Right kidney (tissue), 1 donor: ENCODE results near the gene BIN2.
A peak's percentile ranks its signal among the peaks of the same experiment; 100 is the strongest.
"Not testable (repeated sequence)": the region's sequence is repeated elsewhere in the genome, so short reads cannot be mapped to it uniquely, and the experiment has no call there.

Source experiments
- DNase-seq: peaks from one replicate; pipeline ENCODE4 v3.0.0-alpha.2; 2016

BIN2 gene

GRCh38 chr12:51307655-51308593 is 16.1 kb downstream of the BIN2 start:
- DNase-seq: no peak

GRCh38 chr12:51306507-51306906 is 17.5 kb downstream of the BIN2 start:
- DNase-seq: no peak

DNA sequence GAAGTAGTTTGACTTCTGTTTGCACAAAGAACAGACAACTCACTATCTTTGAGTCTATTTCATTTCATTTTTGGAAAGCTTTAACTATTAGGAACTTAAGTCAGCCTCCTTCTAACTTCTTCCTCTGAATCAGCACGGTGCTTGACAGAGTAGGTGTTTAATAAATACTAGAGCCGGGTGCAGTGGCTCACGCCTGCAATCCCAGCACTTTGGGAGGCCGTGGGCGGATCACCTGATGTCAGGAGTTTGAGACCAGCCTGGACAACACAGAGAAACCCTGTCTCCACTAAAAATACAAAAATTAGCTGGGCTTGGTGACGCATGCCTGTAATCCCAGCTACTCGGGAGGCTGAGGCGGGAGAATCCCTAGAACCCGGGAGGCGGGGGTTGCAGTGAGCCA is 23.2 kb downstream of the BIN2 start:
- not testable (repeated sequence) for DNase-seq

GRCh38 chr12:51295651-51296050 is 28.3 kb downstream of the BIN2 start:
- no peak for DNase-seq

DNA sequence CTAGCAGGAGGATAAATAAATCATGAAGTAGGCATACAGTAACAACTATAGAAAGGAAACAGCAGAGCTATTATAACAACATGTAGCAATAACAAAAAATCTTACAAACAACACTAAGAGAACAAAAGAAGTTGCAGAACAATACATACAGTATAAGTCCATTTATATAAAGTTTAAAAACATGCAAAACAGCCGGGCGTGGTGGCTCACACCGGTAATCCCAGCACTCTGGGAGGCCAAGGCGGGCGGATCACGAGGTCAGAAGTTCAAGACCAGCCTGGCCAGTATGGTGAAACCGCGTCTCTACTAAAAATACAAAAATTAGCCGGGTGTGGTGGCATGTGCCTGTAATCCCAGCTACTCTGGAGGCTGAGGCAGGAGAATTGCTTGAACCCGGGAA is 29.9 kb downstream of the BIN2 start:
- not testable (repeated sequence) for DNase-seq

DNA sequence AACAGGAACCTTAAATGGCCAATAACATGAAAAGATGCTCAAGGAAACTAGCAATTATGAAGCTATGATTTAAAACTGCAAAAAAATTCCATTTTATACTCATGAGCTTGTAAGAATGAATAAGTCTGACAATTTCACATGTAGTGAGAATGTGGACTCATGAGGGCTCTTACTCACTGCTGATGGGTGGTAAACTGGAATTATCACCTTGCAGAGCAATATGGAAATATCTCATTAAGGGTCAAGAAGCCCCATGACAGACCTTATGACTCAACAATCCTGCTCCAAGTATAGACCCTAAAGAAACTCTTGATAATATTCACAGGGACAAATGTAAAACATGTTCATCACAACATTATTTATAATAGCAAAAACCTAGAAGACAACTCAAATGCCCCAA is 30.3 kb downstream of the BIN2 start:
- DNase-seq: no peak

DNA sequence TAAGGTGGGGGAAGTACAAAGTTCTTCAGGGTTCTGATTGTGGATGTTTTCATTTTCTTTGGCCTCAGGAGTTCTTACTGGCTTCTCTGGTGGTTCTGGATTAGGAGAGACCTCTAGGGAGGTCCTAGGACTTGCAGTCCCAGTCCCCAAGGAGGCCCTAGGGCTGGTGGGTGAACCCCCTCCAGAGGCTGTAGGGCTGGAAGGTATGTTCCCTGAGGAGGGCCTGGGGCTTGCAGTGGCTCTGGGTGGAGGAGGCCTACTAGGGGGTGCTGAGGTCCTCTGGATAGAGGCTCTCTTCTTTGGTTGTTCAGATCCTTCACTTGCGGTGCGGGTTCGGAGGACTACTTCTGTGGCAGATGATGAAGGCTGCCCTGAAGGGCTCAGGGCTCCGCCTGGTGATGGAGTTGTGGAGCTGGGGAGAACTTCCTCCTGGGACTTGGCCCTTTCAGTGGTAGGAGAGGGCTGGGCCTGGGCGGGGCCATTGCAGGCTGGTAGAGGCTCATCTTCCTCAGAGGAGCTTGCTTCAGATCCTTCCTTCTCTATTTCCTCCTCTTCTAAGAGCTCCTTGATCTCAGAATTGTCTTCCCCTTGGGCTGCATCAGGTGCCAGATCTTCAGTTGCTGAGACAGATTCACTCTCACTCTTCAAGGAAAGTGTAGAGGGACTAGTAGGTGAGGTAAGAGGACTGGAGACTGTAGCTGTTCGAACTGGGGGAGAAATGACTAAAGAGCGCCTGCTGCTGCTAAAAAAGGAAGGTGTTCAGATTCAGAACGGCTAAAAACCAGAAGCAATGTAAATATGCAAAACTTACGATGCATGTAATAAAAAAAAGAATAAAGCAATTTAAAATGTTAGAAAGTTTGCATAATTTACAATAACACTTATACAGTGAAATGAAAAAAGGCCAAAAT is 32.1 kb downstream of the BIN2 start:
- not testable (repeated sequence) for DNase-seq

- DNase-seq: no peak
These were observed 38.1 kb downstream of the BIN2 start for GRCh38 chr12:51285843-51286242.

- no peak for DNase-seq
These were observed 42.6 kb downstream of the BIN2 start for GRCh38 chr12:51281202-51281924.

DNA sequence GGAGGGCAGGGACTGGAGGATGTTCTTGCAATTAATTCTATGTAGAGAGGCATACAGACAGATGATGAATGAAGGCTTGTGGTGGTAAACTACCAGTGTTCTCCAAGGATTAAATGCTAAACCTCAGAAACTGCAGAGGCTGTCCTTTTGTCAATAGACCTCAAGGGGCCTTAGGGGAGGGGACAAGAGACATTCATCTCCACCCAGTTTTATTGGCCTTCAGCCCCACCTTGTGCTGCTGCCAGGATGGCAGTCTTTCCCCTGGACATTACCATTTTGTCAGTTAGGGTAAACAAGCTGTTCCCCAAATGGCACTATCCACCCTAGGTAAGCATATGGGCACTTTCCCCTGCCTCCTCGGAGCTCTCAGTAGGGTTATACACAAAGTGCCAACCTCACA is 48.9 kb downstream of the BIN2 start:
- no peak for DNase-seq

DNA sequence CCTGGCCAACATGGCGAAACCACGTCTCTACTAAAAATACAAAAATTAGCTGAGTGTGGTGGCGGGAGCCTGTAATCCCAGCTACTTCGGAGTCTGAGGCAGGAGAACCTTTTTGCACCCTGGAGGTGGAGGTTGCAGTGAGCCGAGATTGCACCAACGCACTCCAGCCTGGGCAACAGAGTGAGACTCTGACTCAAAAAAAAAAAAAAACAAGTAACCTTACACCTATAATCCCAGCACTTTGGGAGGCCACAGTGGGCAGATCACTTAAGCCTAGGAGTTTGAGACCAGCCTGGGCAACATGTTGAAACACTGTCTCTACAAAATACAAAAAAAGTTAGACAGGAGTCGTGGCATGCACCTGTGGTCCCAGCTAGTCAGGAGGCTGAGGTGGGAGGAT is 51.2 kb downstream of the BIN2 start:
- not testable (repeated sequence) for DNase-seq

DNA sequence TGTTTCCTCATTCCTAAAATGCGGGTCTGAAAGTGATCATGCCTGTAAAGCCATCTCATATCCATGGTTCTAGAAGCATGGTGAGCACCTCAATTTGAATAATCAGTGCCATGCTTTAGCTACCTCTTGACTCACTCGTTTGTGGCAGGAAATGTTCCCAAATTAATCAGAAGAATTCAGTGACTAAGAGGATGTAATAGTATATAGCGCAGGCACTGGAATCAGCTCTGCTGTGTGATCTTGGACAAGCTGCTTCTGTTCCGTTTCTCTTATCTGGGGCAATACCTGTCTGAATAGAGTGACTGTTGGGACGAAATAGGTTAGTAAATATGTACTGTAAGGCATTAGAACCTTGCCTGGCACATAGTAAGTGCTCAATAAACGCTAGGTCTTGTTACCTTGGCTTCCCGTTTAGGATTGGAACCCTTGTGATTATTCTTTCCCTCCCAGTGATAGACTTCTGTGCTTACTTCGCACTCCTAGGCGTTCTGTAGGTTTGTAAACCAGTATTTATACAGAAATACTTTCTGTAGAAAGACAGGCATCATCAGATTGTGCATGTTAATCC is 52.9 kb downstream of the BIN2 start:
- DNase-seq: no peak

DNA sequence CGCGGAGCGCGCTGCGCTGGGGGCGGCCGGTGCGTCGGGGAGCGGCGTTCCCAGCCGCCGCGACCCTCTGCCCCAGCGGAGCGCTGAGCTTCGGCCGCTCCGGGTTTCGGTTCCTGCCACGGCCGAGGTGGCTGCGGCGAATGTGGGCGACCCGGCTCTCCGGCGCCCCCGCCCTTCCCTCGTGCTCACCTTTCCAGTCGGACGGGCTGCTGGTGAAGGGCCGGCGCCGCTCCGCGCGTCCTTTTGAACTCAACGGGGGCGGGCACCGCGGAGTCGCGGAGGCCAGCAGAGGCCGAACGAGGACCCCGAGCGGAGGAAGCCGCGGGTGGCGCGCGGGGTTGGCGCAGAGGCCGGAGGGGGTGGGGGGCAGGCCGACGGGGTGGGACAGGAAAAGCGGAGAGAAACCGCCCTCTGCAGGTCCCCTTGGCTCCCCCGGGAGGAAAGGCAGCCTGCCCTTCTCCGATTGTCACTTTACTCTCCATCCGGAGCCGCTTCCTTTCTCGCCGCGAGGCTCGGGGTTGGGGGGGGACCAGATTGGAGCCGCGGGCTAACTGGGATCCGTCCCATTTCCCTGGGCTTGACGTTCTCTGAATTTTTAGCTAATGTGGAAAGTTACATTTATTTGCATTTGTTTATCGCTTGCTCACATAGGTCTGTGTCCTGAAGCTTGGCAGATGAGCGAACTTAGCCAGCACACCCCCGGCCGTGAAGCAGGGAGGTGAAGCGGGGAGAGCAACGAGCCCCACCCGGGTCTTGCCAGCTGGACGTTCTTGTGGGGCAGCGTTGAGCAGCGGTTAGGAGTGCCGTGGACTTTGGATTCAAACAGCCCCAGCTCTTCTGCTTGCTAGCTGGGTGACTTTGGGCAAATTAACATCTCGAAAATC is 53.7 kb downstream of the BIN2 start, which contains the start of gene SMAGP:
TSS of gene SMAGP (minus strand) at position 349 of the 884 bp plus-strand sequence. CDS start 1,137 bp downstream, outside the sequence.
- peak; percentile 76 for DNase-seq

GRCh38 chr12:51269174-51270066 is 54.6 kb downstream of the BIN2 start:
- peak; percentile 71 for DNase-seq

- DNase-seq: no peak
These were observed 59.0 kb downstream of the BIN2 start for GRCh38 chr12:51265024-51265423.

GRCh38 chr12:51264297-51264696 is 59.7 kb downstream of the BIN2 start:
- no peak for DNase-seq

GRCh38 chr12:51263341-51263740 is 60.6 kb downstream of the BIN2 start:
- DNase-seq: no peak

DNA sequence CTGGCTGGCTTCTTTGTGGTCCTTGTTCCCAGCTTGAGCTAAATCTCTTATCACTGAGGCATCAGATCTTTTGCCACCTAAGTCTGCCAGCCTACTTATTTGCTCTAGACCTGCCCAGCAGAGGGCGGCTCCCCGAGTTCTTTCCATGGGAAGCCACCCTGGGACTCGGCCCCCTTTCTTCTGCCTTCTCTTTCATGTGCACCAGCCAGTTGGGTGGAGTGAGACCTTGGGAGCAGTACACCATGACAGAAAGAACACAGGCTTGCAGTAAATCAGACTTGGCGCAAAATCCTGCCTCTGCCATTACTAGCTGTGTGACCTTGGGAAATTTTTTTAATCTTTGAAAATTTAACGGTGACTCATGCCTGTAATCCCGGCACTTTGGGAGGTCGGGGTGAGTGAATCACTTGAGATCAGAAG is 61.2 kb downstream of the BIN2 start:
- no peak for DNase-seq

GRCh38 chr12:51259600-51259999 is 64.4 kb downstream of the BIN2 start:
- DNase-seq: not testable (repeated sequence)

GRCh38 chr12:51254536-51254935 is 69.4 kb downstream of the BIN2 start:
- DNase-seq: no peak
